ENCODE data around the gene PID1. TPM values are rescaled to one million over a fixed set of nuclear protein-coding genes. Genes with fewer than 3 reads are reported as not detected.

Gene PID1
- total RNA-seq, 4 donors from 2014 or later = 1.0 to 33.0 (median 8.4) TPM

DNA sequence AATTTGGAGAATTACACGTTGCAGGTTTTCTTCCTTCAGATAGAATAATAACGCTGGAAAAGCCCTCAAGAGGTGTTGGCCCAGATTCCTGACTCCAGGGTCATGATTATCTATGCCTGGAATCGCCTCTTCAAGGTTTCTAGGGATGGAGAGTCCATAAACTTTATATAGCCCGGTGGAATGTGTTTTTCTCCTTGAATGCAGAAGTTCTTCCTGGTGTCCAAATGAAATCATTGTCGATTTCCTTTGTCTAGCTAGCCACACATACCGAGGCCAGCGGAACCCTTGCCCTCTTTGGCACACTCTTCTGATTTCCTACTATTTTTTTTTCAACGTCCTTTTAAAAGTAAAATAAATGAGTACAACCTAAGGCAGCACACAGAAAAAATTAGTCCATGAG, 117.8 kb downstream of the PID1 start:
- TF ChIP-seq, protein P1, sequence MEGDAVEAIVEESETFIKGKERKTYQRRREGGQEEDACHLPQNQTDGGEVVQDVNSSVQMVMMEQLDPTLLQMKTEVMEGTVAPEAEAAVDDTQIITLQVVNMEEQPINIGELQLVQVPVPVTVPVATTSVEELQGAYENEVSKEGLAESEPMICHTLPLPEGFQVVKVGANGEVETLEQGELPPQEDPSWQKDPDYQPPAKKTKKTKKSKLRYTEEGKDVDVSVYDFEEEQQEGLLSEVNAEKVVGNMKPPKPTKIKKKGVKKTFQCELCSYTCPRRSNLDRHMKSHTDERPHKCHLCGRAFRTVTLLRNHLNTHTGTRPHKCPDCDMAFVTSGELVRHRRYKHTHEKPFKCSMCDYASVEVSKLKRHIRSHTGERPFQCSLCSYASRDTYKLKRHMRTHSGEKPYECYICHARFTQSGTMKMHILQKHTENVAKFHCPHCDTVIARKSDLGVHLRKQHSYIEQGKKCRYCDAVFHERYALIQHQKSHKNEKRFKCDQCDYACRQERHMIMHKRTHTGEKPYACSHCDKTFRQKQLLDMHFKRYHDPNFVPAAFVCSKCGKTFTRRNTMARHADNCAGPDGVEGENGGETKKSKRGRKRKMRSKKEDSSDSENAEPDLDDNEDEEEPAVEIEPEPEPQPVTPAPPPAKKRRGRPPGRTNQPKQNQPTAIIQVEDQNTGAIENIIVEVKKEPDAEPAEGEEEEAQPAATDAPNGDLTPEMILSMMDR (IDR thresholded peaks at IDR 0.05) = no peak
- TF ChIP-seq POLR2A (IDR thresholded peaks at IDR 0.05) = no peak
- Histone ChIP-seq H3K9me3 (no peaks in the 10 kb centered on the region), H3K27me3 (no peaks in the 10 kb centered on the region), H3K36me3 (no peaks in the 10 kb centered on the region), H3K27ac (no peak overlapping the region), H3K4me1 (no peaks in the 10 kb centered on the region), H3K4me3 (no peak overlapping the region)
- WGBS, 2 donors = 72 to 74% methylated on average over 8 of the region's 8 CpGs
- intact Hi-C loops (cut with DNase I) = no loop called here
- DNase-seq = no peak

DNA sequence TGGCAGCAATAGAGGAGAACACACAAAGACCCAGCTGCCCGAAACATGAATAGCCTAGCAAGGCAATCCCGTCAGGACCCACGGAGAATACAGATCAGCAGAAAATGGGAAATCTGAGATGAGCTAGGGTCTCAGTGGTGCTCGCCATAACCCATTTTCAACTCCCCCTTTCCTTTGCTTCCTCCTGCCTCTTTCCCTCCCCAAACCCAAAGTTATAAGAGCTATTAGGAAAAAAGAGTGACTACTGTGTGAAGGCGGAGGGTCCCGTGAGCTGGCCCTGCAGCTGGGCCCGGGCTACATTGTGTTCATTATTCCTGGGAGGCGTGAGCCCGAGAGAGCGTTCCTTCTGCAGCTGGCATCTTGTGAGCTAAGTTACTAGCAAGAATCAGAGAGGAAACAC, 118.4 kb downstream of the PID1 start:
- DNase-seq = no peak
- no peak overlapping the region for H3K27ac ChIP-seq
- no peaks in the 10 kb centered on the region for H3K4me1 ChIP-seq
- WGBS, 2 donors = 87 to 90% methylated on average over 9 to 10 of the region's 10 CpGs
- no peak for TF ChIP-seq POLR2A (IDR thresholded peaks at IDR 0.05)
- TF ChIP-seq, protein P1 (IDR thresholded peaks at IDR 0.05) = no peak
- H3K9me3 ChIP-seq = no peaks in the 10 kb centered on the region
- no peak overlapping the region for H3K4me3 ChIP-seq
- no peaks in the 10 kb centered on the region for H3K36me3 ChIP-seq
- no peaks in the 10 kb centered on the region for H3K27me3 ChIP-seq
- intact Hi-C loops (cut with DNase I) = no loop called here

DNA sequence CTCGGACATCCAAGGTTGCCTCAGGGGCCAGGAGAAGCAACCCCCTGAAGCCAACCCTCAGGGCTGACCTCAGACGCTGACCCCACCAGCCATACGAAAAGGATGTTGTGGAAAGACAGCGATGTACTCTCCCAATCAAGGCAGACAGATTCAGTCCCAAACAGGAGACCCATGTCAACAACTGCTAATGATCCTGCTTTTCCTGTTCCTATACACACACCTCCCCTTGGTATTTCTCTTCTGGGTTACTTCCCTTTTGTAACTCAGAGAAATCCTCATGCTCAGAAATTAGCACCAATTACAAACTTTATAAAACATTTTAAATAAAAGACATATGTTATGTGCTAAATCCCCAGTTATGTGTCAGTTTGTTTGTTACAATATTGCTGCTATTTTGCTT, 120.8 kb downstream of the PID1 start:
- TF ChIP-seq POLR2A (IDR thresholded peaks at IDR 0.05) = no peak
- TF ChIP-seq, protein P1 (IDR thresholded peaks at IDR 0.05) = no peak
- Histone ChIP-seq H3K27ac (no peak overlapping the region), H3K9me3 (no peaks in the 10 kb centered on the region), H3K27me3 (no peaks in the 10 kb centered on the region), H3K36me3 (no peaks in the 10 kb centered on the region), H3K4me3 (no peak overlapping the region), H3K4me1 (no peaks in the 10 kb centered on the region)
- DNase-seq = no peak
- 51 to 72% methylated on average over 4 of the region's 4 CpGs for WGBS, 2 donors
- intact Hi-C loops (cut with DNase I) = no loop called here

DNA sequence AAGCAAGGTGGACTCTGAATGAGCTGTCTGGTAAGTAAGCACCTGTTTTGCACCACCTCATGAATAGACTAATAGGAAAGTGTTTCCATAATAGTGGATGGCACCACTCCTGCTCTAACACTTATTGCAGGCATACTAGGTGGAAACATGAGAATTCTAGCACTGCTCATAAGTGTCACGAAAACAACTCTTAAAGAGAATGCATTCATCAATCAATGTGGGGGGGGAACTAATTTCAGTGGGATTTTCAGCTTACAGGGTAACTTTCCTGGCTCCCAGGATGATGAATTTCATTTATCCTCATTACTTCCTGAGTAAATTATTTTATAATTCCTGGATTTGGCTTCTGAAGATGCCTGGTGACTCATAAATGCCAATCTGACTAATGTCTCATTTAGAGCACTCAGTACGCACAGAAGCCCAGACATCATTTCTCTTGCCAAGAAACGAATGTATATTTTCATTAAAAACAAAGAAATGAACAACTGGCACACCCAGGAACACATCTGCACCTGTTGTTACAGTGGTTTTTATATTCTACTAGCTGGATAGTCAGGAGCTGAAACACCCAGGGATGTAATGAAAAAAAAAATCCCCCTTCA, 129.6 kb downstream of the PID1 start:
- Histone ChIP-seq H3K27ac (no peak overlapping the region), H3K9me3 (no peaks in the 10 kb centered on the region), H3K36me3 (no peaks in the 10 kb centered on the region), H3K4me3 (no peak overlapping the region), H3K4me1 (no peaks in the 10 kb centered on the region), H3K27me3 (no peaks in the 10 kb centered on the region)
- TF ChIP-seq, protein P1 (IDR thresholded peaks at IDR 0.05) = no peak
- no peak for TF ChIP-seq POLR2A (IDR thresholded peaks at IDR 0.05)
- WGBS, 2 donors = 17 to 33% methylated on average over 3 of the region's 3 CpGs
- no peak for DNase-seq
- intact Hi-C loops (cut with DNase I) = no loop called here

DNA sequence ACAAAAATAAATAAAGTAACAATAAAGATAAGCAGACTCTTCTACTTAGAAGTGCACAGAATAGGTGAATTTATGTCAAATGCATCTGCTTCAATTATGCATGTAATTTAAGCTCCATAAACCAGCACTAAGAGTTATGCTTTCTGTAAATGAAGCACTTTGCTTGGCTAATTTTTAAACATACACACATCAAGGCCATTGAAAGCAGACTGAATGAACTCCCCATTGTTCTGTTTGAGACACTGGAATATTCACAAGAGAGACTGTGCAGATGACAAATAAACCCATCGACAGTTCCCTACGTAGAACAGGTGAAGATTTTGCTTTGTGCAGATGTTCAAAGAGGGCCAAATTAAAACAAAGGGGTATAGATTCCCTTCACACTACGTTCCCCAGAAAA, 133.4 kb downstream of the PID1 start:
- H3K27ac ChIP-seq = no peak overlapping the region
- intact Hi-C loops (cut with DNase I) = no loop called here
- no peaks in the 10 kb centered on the region for H3K27me3 ChIP-seq
- TF ChIP-seq, protein P1 (IDR thresholded peaks at IDR 0.05) = no peak
- TF ChIP-seq POLR2A (IDR thresholded peaks at IDR 0.05) = no peak
- no peak overlapping the region for H3K4me3 ChIP-seq
- H3K36me3 ChIP-seq = no peaks in the 10 kb centered on the region
- DNase-seq = no peak
- no peaks in the 10 kb centered on the region for H3K9me3 ChIP-seq
- WGBS, 2 donors = 58 to 59% methylated on average over 3 of the region's 3 CpGs
- H3K4me1 ChIP-seq = no peaks in the 10 kb centered on the region

All from esophagus squamous epithelium (tissue), 5 donors.